Activated CD8-positive, alpha-beta memory T cell treated with anti-CD3 and anti-CD28 coated beads for 36 hours (primary cell): ENCODE results near the gene NECAB3. TPM values are rescaled to one million over a fixed set of nuclear protein-coding genes. Genes with fewer than 3 reads are reported as not detected.

ENCODE experiments used
- CTCF ChIA-PET: fragments of 350-600 bp; sonication (Branson Sonifier 250); formaldehyde crosslinking; loops from one replicate; lab custom pipeline; 2021; ENCODE audit warnings: antibody characterized with exemption; lab: Charles Lee
- POLR2A ChIA-PET: fragments of 350-600 bp; sonication (Branson Sonifier 250); formaldehyde crosslinking; loops from one replicate; lab custom pipeline; 2021; ENCODE audit warnings: antibody characterized with exemption; lab: Charles Lee
- total RNA-seq, 2 experiments: library from RNA; stranded (reverse); gene quantifications; one replicate each; pipeline ENCODE4 v1.2.3, GENCODE V29; 2021

NECAB3 gene
- total RNA-seq, 2 experiments from 2014 or later, result 17.5 to 20.1 TPM

GRCh38 chr20:33670715-33671499 lies 3.3 kb downstream of the NECAB3 start:
- ChIA-PET CTCF (interaction anchor here (0.6 kb wide), 1 partner anchor 72 kb away, joined by 3 read pairs; no protein-coding TSS in a partner anchor), POLR2A (interaction anchor here (0.7 kb wide), 1 partner anchor 68 kb away, joined by 3 read pairs; no protein-coding TSS in a partner anchor)

GRCh38 chr20:33669873-33670640 lies 4.2 kb downstream of the NECAB3 start:
- CTCF ChIA-PET, result interaction anchor here (0.6 to 3.0 kb wide), 5 partner anchors 12 to 226 kb away, joined by 3 to 16 read pairs (median 4); partner anchors contain the start of genes CBFA2T2, SNTA1 and ZNF341
- POLR2A ChIA-PET, result interaction anchor here (0.7 to 1.0 kb wide), 2 partner anchors 9 to 67 kb away, joined by 3 to 4 read pairs; no protein-coding TSS in a partner anchor

- ChIA-PET POLR2A (interaction anchor here (0.6 to 3.7 kb wide), 7 partner anchors 10 to 225 kb away, joined by 3 to 23 read pairs (median 8); partner anchors contain the start of genes CBFA2T2 and ZNF341), CTCF (interaction anchor here (1.0 to 3.5 kb wide), 7 partner anchors 13 to 225 kb away, joined by 3 to 17 read pairs (median 6); partner anchors contain the start of genes CBFA2T2, E2F1, SNTA1 and ZNF341)
Observed at GRCh38 chr20:33669224-33669623, 5.0 kb downstream of the NECAB3 start.

- CTCF ChIA-PET, result interaction anchor here (0.6 to 3.5 kb wide), 19 partner anchors 9 to 361 kb away, joined by 3 to 17 read pairs (median 6); partner anchors contain the start of genes CBFA2T2, E2F1 and SNTA1
- POLR2A ChIA-PET, result interaction anchor here (0.6 to 3.7 kb wide), 9 partner anchors 13 to 326 kb away, joined by 3 to 23 read pairs (median 6); partner anchors contain the start of genes CBFA2T2, PXMP4 and ZNF341
Observed at GRCh38 chr20:33668466-33669155, 5.6 kb downstream of the NECAB3 start.

GRCh38 chr20:33667676-33668465 lies 6.4 kb downstream of the NECAB3 start:
- ChIA-PET POLR2A (interaction anchor here (0.5 to 3.7 kb wide), 11 partner anchors 14 to 700 kb away, joined by 3 to 23 read pairs (median 4); partner anchors contain the start of genes CBFA2T2, PXMP4 and ZNF341), CTCF (interaction anchor here (0.6 to 3.5 kb wide), 26 partner anchors 10 to 360 kb away, joined by 3 to 17 read pairs (median 5); partner anchors contain the start of genes CBFA2T2, CDK5RAP1, E2F1 and SNTA1)

- CTCF ChIA-PET, result interaction anchor here (0.6 to 4.8 kb wide), 28 partner anchors 11 to 268 kb away, joined by 3 to 22 read pairs (median 5); partner anchors contain the start of genes CBFA2T2, CDK5RAP1, E2F1 and SNTA1
- POLR2A ChIA-PET, result interaction anchor here (0.5 to 3.7 kb wide), 13 partner anchors 12 to 699 kb away, joined by 3 to 23 read pairs (median 5); partner anchors contain the start of genes CBFA2T2, PXMP4, SNTA1 and ZNF341
Observed at GRCh38 chr20:33667245-33667675, 7.0 kb downstream of the NECAB3 start.

- POLR2A ChIA-PET, result interaction anchor here (0.5 to 3.7 kb wide), 10 partner anchors 13 to 372 kb away, joined by 3 to 23 read pairs (median 6); partner anchors contain the start of genes CBFA2T2, PXMP4 and SNTA1
- CTCF ChIA-PET, result interaction anchor here (0.8 to 4.8 kb wide), 16 partner anchors 10 to 267 kb away, joined by 3 to 22 read pairs (median 6); partner anchors contain the start of genes CBFA2T2, E2F1 and ZNF341
Observed at GRCh38 chr20:33666293-33667244, 7.7 kb downstream of the NECAB3 start, which contains the start of gene ACTL10. ACTL10 (plus strand) TSS chr20:33666943; CDS start chr20:33667498, 555 bp downstream.

GRCh38 chr20:33664762-33665144 lies 9.5 kb downstream of the NECAB3 start:
- POLR2A ChIA-PET, result interaction anchor here (0.6 to 2.3 kb wide), 7 partner anchors 11 to 222 kb away, joined by 3 to 8 read pairs (median 8); partner anchors contain the start of genes CBFA2T2 and SNTA1
- CTCF ChIA-PET, result interaction anchor here (1.2 to 4.8 kb wide), 5 partner anchors 12 to 221 kb away, joined by 3 to 22 read pairs (median 4); partner anchors contain the start of genes SNTA1 and ZNF341

GRCh38 chr20:33664085-33664761 lies 10.0 kb downstream of the NECAB3 start:
- ChIA-PET CTCF (interaction anchor here (1.2 to 4.8 kb wide), 6 partner anchors 11 to 220 kb away, joined by 3 to 22 read pairs (median 4); partner anchors contain the start of genes SNTA1 and ZNF341), POLR2A (interaction anchor here (0.6 to 2.3 kb wide), 10 partner anchors 10 to 221 kb away, joined by 3 to 8 read pairs (median 6); partner anchors contain the start of genes CBFA2T2, PXMP4 and SNTA1)

GRCh38 chr20:33663161-33664084 lies 10.8 kb downstream of the NECAB3 start:
- CTCF ChIA-PET, result interaction anchor here (0.6 to 4.8 kb wide), 5 partner anchors 11 to 220 kb away, joined by 3 to 22 read pairs (median 3); partner anchors contain the start of gene SNTA1
- POLR2A ChIA-PET, result interaction anchor here (0.7 to 2.3 kb wide), 9 partner anchors 10 to 1422 kb away, joined by 3 to 8 read pairs (median 7); partner anchors contain the start of genes CBFA2T2, PXMP4 and SNTA1

- ChIA-PET POLR2A (interaction anchor here (2.1 kb wide), 1 partner anchor 19 kb away, joined by 8 read pairs; no protein-coding TSS in a partner anchor), CTCF (no interaction called here)
Observed at GRCh38 chr20:33662172-33662571, 12.1 kb downstream of the NECAB3 start, which contains the start of gene C20orf144. C20orf144 (plus strand) TSS chr20:33662327; CDS start chr20:33662346, 19 bp downstream.

- POLR2A ChIA-PET, result no interaction called here
- CTCF ChIA-PET, result no interaction called here
Observed at GRCh38 chr20:33660685-33661058, 13.6 kb downstream of the NECAB3 start.

- POLR2A ChIA-PET, result no interaction called here
- CTCF ChIA-PET, result no interaction called here
Observed at GRCh38 chr20:33660035-33660684, 14.1 kb downstream of the NECAB3 start.
